GM21786 (cell line): ENCODE results near the gene EXTL2.
A peak's percentile ranks its signal among the peaks of the same experiment; 100 is the strongest.
"Not testable (repeated sequence)": the region's sequence is repeated elsewhere in the genome, so short reads cannot be mapped to it uniquely, and the experiment has no call there.

Experiments
- ATAC-seq: cut with Tn5 transposase; IDR thresholded peaks from one replicate; pipeline ENCODE4 v1.9.1; 2021; ENCODE audit not compliant: unreplicated experiment

Gene EXTL2

GRCh38 chr1:100903777-100904176 lies 9.1 kb upstream of the EXTL2 start:
- no peak for ATAC-seq

DNA sequence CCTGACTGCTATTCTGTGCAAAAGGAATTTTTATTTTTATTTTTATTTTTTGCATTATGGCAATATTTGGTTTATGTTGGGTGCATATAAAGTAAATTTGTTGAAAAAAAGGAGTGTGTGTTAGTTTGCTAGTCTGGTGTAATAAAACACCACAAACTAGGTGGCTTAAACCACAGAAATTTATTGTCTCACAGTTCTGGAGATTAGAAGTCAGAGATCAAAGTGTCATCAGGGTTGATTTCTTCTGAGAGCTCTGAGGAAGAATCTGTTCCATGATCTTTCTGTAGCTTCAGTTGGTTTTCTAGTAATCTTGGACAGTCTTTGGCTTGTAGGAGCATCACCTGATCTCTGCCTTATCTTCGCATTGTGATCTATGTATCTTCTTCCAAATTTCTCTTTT lies 7.7 kb upstream of the EXTL2 start:
- ATAC-seq, result no peak

GRCh38 chr1:100896481-100896982 lies 1.9 kb upstream of the EXTL2 start:
- peak; percentile 37 for ATAC-seq

DNA sequence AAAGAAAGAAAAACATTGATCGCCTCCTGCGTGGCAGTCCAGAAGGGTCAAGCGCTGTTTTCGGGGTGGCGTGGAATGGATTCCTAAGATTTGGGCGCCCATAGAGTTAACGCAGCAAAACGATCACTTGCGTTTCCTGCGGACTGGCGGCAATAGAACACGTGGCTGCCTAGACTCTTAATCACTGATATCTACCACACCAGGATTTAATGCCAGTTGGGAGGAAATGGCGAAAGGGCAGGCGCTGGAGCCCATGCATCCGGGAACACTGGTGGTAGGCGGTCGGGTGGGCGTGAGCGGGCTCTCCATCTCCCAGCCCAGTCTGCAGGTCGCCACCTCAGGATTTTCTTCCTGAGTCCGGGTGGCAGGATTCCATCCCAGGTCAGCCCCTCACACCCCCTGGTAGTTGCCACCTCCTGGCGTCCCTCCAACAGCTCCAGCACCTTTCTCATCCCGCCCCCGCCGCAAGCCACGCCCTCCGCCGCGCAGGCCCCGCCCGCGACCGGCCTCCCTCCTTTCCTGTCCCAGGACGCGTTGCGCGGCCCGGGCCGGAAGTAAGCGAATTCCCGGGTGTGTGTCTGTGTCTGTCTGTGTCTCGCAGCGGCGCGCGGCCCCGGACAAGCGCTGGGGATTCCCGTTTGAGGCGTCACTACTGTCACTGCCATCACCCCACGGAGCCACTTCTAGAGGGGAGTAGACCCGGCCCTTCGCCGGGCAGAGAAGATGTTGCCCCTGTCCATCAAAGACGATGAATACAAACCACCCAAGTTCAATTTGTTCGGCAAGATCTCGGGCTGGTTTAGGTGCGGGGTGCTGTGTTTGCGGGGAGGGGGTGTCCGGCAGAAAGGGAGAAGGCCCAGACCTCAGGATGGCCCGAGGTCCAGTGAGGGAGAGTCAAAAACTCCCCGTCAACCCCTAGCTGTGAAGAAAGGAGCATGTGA lies 1.2 kb upstream of the EXTL2 start, which contains the start of gene SLC30A7:
TSS of gene SLC30A7 (plus strand) at position 551 of the 941 bp plus-strand sequence. CDS start at position 724, 173 bp downstream.
- ATAC-seq, result peak; percentile 69

- no peak for ATAC-seq
These were observed 924 bp downstream of the EXTL2 start for GRCh38 chr1:100893718-100894117.

GRCh38 chr1:100892554-100892953 lies 2.1 kb downstream of the EXTL2 start:
- no peak for ATAC-seq

DNA sequence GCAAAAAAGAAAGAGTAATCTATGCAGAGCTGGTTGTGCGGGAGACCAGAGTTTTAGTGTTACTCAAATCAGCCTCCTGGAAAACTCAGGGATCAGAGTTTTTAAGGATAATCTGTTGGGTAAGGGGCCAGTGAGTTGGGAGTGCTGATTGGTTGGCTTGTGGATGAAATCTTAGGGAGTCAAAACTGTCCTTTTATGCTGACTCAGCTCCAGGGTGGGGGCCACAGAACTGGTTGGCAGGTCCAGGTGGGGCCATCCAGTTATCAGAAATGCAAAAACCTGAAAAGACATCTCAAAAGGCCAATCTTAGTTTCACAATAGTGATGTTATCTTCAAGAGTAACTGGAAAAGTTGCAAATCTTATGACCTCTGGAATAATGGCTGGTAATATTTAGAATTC lies 3.3 kb downstream of the EXTL2 start:
- no peak for ATAC-seq

DNA sequence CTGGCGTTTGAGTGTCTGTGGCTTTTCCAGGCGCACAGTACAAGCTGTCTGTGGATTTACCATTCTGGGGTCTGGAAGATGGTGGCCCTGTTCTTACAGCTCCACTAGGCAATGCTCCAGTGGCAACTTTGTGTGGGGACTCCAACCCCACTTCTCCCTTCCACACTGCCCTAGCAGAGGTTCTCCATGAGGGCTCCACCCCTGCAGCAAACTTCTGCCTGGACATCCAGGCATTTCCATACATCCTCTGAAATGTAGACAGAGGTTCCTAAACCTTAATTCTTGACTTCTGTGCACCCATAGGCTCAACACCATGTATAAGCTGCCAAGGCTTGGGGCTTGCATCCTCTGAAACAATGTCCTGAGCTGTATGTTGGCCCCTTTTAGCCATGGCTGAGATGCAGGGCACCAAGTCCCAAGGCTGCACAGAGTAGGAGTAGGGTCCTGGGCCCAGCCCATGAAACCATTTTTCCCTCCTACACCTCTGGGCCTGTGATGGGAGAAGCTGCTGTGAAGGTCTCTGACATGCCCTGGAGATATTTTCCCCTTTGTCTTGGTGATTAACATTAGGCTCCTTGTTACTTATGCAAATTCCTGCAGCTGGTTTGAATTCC lies 4.7 kb downstream of the EXTL2 start:
- ATAC-seq, result not testable (repeated sequence)

DNA sequence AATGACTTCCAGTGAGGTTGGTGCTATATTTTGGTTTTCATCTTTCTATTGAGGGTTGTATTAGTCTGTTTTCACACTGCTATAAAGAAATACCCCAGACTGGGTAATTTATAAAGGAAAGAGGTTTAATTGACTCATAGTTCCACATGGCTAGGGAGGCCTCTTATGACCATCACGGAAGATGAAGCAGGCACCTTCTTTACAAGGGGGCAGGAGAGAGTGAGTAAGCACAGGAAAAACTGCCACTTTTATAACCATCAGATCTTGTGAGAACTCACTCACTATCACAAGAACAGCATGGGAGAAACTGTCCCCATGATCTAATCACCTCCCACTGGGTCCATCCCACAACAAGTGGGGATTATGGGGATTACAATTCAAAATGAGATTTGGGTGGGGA lies 5.6 kb downstream of the EXTL2 start:
- ATAC-seq, result not testable (repeated sequence)

GRCh38 chr1:100883963-100884362 lies 10.7 kb downstream of the EXTL2 start:
- no peak for ATAC-seq

DNA sequence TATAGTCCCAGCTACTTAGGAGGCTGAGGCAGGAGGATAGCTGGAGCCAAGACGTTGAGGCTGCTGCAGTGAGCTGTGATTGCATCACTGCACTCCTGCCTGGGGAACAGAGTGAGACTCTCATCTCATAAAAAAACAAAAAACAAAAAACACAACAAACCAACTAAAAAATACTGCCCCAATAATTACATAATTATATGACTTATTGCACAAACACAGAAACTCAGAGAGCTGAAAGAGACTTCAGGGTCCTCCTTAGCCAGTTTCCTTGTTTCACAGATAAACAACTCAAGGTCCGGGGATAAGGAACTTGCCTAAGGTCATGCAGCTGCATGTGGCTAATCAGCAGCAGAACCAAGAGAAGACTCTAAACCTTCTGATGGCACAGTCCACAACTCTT lies 11.9 kb downstream of the EXTL2 start:
- no peak for ATAC-seq

DNA sequence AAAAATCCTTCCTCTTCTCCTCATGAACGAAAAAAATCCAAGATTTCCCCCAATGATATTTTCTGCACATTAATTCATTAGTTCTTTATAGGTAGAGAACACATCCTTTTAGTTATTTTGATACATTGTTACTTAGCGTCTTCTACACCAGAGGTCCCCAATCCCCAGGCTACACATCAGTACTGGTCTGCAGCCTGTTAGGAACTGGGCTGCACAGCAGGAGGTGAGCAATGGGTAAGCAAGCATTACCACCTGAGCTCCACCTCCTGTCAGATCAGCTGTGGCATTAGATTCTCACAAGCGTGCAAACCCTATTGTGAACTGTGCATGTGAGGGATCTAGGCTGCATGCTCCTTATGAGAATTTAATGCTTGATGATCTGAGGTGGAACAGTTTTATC lies 13.0 kb downstream of the EXTL2 start:
- no peak for ATAC-seq

GRCh38 chr1:100879422-100879821 lies 15.2 kb downstream of the EXTL2 start:
- no peak for ATAC-seq

DNA sequence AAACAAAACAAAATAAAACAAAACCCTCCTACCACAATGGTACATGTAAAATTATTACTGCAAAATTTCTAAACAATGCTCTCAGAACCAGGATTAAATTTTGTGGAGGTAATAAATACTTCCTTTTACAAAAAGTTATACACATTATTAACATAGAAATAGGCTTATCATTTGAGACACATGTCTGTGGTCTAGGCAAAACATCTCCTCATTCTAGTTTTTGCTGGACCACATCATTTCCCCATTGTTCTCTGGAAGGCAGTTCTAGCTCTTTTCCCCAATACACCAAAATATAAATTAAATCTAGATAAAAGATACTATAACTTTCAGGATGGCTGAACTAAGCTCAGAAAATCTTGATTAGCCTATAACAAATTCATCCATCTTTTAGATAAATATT lies 18.4 kb downstream of the EXTL2 start:
- ATAC-seq, result no peak

GRCh38 chr1:100875228-100875627 lies 19.4 kb downstream of the EXTL2 start:
- ATAC-seq, result no peak

DNA sequence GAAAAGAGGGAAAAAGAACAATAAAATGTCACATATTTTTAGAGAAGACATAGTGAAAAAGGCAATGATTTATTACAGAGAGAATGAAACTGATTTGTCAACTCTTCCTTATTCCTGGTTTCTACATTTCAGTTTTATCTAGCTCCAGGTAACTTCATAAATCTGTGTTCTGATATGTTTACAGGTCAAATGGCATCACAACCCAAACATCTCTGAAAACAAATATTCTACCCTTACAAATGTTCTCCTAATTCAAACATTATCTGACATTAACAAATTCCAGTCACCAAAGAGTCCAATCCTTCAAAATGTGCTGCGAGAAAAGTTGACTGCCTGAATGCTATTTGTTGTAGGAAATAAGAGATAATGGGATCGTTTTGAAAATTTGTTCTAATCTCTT lies 20.2 kb downstream of the EXTL2 start:
- no peak for ATAC-seq

DNA sequence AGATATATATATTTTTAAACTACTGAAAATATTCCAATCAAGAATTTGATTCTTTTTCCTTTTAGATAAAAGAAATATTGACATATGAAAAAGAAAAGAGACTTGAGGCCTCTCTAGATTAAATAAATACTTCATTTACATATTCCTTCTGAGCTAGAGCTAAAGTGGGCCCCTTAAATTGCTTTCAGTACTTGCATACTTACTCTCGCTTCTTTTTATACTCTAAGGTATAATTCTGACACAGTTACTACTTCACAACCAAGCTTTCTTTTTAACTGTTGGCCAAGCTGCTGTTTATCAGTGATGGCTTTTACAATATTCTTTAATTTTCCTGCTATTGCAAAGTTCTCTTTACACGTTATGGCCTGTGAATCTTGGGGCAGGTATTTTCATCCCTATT lies 24.6 kb downstream of the EXTL2 start:
- no peak for ATAC-seq

DNA sequence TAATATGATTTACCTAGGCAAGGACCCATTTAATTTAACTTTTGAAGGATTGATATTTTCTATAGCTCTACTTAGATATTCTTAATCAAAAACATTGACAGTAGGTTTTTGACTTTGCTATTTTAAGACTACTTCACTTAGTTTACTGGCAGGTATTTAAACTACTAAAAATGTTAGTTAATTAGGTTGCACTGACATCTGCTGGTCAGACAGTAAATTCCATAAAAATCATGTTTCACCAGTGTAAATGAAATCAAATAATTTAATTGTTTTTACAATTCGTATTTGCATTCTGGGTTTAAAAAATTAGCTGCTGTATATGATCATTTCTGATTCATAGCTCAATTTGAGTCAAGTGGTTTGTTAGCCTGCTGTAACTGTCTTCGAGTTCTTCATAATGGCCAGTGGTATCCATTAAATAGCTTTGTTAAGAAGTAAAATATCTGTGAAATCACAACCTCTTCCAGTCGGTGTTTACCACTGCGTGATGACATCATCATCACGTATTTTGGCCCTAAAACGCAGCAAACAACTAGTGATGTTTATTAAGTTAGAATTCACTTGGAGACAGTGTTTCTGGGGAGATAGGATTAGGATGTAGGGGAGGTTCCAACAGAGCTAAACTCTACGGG lies 26.2 kb downstream of the EXTL2 start:
- ATAC-seq, result no peak

DNA sequence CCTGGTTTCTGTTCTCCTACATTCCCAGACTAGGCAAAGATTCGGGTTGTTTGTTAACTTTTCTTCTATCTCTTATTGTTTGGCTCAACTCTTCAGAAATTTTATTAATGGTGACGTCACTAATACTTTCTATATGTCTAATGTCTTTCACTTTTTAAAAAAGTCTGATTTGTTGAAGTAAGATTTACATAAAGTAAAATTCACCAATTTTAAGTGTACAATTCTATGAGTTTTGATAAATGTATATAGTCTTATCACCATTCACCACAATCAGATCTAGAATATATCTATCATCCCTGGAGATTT lies 27.8 kb downstream of the EXTL2 start:
- no peak for ATAC-seq

GRCh38 chr1:100866041-100866900 lies 28.4 kb downstream of the EXTL2 start:
- no peak for ATAC-seq

- ATAC-seq, result no peak
These were observed 32.1 kb downstream of the EXTL2 start for GRCh38 chr1:100862591-100862990.
